Sigmoid colon (tissue), 4 donors: Measurements from ENCODE around the gene GATA2.

Source experiments
- CTCF ChIP-seq, 4 experiments: fragments of 450-650 bp in 3 of 4; fragments of 200-600 bp in 1 of 4; IDR thresholded peaks; one replicate each; pipeline ENCODE4 v1.5.1; 2016 to 2019; ENCODE audit warnings: antibody characterized with exemption in 4 of 4, mild to moderate bottlenecking in 3 of 4, moderate library complexity in 2 of 4
- EP300 ChIP-seq, 4 donors: sonication (generic); formaldehyde crosslinking; IDR thresholded peaks; one replicate each; pipeline ENCODE4 v1.6.1; 2017; ENCODE audit warnings: antibody characterized with exemption in 4 of 4
- POLR2AphosphoS5 ChIP-seq, 4 donors: sonication (generic); formaldehyde crosslinking; IDR thresholded peaks; one replicate each; pipeline ENCODE4 v1.6.1; 2017; ENCODE audit warnings: antibody characterized with exemption in 4 of 4

- no peak for TF ChIP-seq CTCF (IDR thresholded peaks at IDR 0.05)
- no peak for TF ChIP-seq EP300 (IDR thresholded peaks at IDR 0.05)
- TF ChIP-seq POLR2AphosphoS5 (IDR thresholded peaks at IDR 0.05): no peak
Observed at GRCh38 chr3:128462931-128463330, 30.1 kb downstream of the GATA2 start.
